ENCODE measurements around the gene FHAD1.

FHAD1 gene

GRCh38 chr1:15326691-15327588 is 79.9 kb downstream of the FHAD1 start:
- peak; percentile 96 for DNase-seq (ENCODE audit: low read depth)
- H3K4me3 ChIP-seq (ENCODE audit: low read depth, low read length) = no peak overlapping the region
- no peak for TF ChIP-seq CTCF (IDR thresholded peaks at IDR 0.05; ENCODE audit: low read depth, low read length, missing control alignments)
- in situ Hi-C loops (cut with HindIII; ENCODE audit: low sequenced_read_pairs) = no loop called here

GRCh38 chr1:15328351-15329103 is 81.5 kb downstream of the FHAD1 start:
- no peak for TF ChIP-seq CTCF (IDR thresholded peaks at IDR 0.05; ENCODE audit: low read depth, low read length, missing control alignments)
- no peak overlapping the region for H3K4me3 ChIP-seq (ENCODE audit: low read depth, low read length)
- peak; percentile 95 for DNase-seq (ENCODE audit: low read depth)
- in situ Hi-C loops (cut with HindIII; ENCODE audit: low sequenced_read_pairs) = no loop called here

- in situ Hi-C loops (cut with HindIII; ENCODE audit: low sequenced_read_pairs) = no loop called here
- no peak for DNase-seq (ENCODE audit: low read depth)
- TF ChIP-seq CTCF (IDR thresholded peaks at IDR 0.05; ENCODE audit: low read depth, low read length, missing control alignments) = peak; percentile 30
- no peak overlapping the region for H3K4me3 ChIP-seq (ENCODE audit: low read depth, low read length)
These were observed 82.2 kb downstream of the FHAD1 start for GRCh38 chr1:15329104-15329820.

- in situ Hi-C loops (cut with HindIII; ENCODE audit: low sequenced_read_pairs) = no loop called here
- H3K4me3 ChIP-seq (ENCODE audit: low read depth, low read length) = no peak overlapping the region
- no peak for TF ChIP-seq CTCF (IDR thresholded peaks at IDR 0.05; ENCODE audit: low read depth, low read length, missing control alignments)
- no peak for DNase-seq (ENCODE audit: low read depth)
These were observed 83.0 kb downstream of the FHAD1 start for GRCh38 chr1:15330028-15330427.

GRCh38 chr1:15331180-15331579 is 84.2 kb downstream of the FHAD1 start:
- in situ Hi-C loops (cut with HindIII; ENCODE audit: low sequenced_read_pairs) = no loop called here
- no peak for TF ChIP-seq CTCF (IDR thresholded peaks at IDR 0.05; ENCODE audit: low read depth, low read length, missing control alignments)

GRCh38 chr1:15331734-15332133 is 84.7 kb downstream of the FHAD1 start:
- in situ Hi-C loops (cut with HindIII; ENCODE audit: low sequenced_read_pairs) = no loop called here
- no peak for TF ChIP-seq CTCF (IDR thresholded peaks at IDR 0.05; ENCODE audit: low read depth, low read length, missing control alignments)

More at GRCh38 chr1:15331180-15331579, 84.2 kb downstream of the FHAD1 start:
- H3K4me3 ChIP-seq (ENCODE audit: low read depth, low read length) = no peak overlapping the region
- DNase-seq (ENCODE audit: low read depth) = no peak

More at GRCh38 chr1:15331734-15332133, 84.7 kb downstream of the FHAD1 start:
- no peak overlapping the region for H3K4me3 ChIP-seq (ENCODE audit: low read depth, low read length)
- no peak for DNase-seq (ENCODE audit: low read depth)
